LNCAP (cell line): ENCODE measurements around the gene KDM2B.

Source experiments
- TF ChIP-seq, protein P1 (sequence below): fragments of 450-650 bp; IDR thresholded peaks from 2 replicates; pipeline ENCODE4 v1.5.1; 2017; ENCODE audit warnings: mild to moderate bottlenecking

Gene KDM2B

DNA sequence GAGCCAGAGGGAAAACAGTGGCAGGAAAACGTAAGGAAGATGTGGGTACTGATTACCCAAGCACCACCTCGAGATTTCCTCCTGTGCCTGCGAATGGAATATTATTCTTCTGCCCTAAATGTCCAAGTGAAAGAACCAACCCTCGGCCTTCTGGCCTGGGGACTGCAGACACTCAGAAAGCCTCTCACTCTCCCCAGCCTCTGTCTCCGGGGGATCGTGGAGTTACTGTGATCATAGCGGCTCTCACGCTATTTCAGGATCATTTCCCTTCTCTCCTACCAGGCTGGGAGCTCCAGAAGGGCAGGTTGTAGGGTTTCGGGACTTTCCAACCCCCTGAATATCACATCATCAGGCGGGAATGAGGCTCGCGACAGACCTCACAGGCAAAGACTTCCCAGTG is 68.9 kb downstream of the KDM2B start:
- TF ChIP-seq, protein P1, sequence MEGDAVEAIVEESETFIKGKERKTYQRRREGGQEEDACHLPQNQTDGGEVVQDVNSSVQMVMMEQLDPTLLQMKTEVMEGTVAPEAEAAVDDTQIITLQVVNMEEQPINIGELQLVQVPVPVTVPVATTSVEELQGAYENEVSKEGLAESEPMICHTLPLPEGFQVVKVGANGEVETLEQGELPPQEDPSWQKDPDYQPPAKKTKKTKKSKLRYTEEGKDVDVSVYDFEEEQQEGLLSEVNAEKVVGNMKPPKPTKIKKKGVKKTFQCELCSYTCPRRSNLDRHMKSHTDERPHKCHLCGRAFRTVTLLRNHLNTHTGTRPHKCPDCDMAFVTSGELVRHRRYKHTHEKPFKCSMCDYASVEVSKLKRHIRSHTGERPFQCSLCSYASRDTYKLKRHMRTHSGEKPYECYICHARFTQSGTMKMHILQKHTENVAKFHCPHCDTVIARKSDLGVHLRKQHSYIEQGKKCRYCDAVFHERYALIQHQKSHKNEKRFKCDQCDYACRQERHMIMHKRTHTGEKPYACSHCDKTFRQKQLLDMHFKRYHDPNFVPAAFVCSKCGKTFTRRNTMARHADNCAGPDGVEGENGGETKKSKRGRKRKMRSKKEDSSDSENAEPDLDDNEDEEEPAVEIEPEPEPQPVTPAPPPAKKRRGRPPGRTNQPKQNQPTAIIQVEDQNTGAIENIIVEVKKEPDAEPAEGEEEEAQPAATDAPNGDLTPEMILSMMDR = no peak

DNA sequence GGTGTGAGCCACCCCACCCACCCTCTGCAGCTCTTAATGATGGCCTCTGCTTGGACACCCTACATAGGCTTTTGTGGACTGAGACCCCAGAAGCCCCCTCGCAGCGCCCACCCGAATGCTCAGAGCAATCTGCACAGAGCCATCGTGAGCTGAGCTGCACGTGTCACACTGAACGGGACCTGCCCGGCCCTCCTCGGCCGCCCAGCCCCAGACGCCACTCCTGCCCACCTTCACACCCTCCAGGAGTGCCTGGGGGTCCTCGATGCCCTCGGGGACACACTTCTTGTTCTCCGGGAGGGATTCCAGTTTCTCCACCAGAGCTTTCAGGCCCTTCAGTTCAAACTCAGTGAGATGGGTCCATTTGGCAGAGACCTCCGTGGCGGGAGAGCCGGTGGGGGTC is 71.5 kb downstream of the KDM2B start:
- TF ChIP-seq, protein P1 = no peak

DNA sequence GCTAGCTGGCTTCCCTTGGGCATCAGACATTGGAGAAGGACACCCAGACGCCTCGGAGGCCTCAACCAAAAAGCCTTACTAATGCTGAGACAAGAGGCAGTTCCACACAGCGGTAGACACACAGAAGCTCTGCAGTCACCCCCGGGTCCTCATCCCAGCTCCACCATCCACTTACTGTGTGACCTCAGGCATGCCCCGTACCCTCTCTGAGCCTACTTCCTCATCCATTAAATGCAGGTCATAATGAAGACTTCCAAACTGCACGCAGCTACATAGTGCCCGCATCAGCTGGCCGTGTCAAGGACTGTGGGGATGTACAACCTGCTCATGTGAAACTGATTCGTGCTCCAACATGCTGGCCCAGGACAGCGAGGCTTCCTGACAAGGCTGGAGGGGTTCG is 72.3 kb downstream of the KDM2B start:
- TF ChIP-seq, protein P1 = no peak

DNA sequence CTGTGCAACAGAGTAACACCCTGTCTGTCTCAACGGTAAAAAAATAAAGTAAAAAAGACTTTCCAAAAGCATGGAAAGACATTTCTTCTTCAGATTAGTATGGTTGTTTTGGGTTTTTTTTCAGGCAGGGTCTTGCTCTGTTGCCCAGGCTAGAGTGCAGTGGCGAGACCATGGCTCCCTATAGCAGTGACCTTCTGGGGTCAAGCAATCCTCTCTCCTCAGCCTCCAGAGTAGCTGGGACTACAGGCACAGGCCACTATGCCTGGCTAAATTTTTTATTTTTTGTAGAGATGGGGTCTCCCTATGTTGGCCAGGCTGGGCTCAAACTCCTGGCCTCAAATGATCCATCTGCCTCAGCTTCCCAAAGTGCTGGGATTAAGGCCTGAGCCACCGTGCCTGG is 72.8 kb downstream of the KDM2B start:
- TF ChIP-seq, protein P1 = no peak

DNA sequence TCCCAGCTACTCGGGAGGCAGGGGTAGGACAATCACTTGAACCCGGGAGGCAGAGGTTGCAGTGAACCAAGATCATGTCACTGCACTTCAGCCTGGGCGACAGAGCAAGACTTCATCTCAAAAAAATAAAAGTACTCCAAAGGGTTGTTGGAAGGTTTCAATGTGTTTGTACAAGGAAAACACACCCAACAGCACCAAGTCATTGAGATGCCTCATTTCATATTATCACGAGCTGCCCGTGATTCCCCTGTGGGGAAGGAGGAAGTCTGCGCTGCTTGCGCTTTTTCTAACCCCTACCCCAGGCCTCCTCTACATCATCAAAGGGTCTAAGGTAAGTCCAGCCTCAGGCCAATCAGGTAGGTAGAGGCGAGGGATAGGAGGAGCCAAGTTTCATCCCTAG is 73.6 kb downstream of the KDM2B start:
- TF ChIP-seq, protein P1 = no peak

DNA sequence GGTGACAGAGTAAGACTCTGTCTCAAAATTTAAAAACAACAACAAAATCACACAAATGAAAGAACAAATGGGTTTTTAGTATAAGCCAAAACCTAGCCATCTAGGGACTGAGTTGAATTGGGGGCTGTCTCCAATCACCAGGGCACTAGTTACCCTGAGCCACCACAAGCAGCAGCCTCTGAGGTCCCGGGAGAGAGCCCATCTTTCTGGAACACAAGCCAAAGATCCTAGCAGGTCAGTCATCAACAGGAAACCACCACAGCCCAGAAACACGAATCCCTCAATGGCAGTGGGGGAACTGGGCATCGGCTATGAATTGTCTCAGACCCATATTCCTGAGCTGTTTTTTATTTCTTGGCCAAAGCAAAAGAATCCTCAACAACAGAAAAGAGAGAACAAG is 75.3 kb downstream of the KDM2B start:
- TF ChIP-seq, protein P1 = no peak

DNA sequence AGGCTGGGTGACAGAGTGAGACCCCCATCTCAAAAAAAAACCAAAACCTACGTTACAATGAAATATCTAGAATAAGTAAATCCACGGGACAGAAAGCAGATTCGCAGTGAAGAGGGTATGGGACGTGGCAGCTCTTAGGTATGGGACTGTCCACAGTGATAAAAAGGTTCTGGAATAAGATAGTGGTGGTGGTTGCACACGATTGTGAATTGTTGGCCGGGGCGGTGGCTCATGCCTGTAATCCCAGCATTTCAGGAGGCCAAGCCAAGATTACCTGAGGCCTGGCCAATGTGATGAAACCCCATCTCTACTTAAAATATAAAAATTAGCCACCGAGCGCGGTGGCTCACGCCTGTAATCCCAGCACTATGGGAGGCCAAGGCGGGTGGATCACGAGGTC is 76.3 kb downstream of the KDM2B start:
- TF ChIP-seq, protein P1 = no peak

DNA sequence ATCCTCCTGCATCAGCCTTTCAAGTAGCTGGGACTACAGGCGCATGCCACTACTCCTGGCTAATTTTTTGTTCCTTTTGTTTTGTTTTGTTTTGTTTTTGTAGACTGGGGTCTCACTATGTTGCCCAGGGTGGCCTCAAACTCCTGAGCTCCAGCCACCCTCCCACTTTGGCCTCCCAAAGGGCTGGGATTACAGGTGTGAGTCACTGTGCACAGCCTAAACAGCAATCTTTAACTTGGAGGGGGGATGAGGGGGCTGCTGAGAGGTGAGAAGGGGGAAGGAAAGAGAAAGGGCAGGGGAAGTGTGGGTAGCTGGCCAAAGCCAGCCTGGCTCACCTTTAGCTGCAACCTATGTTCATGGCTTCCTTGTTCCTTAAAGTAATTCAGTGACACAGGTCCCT is 77.4 kb downstream of the KDM2B start:
- TF ChIP-seq, protein P1 = no peak
